Caco-2 (cell line): ENCODE measurements around the gene RPL7A. TPM values are rescaled to one million over a fixed set of nuclear protein-coding genes. Genes with fewer than 3 reads are reported as not detected.

Source experiments
- BruUV-seq: library from RNA; stranded (reverse); fragments of 400-500 nt; replicated peaks from 2 replicates; lab custom pipeline; 2021; lab: Mats Ljungman, UMichigan
- CTCF ChIA-PET: fragments of 300-600 bp; sonication (Branson Sonifier 250); formaldehyde crosslinking; loops from one replicate; lab custom pipeline; 2022; ENCODE audit warnings: antibody characterized with exemption; lab: Charles Lee
- POLR2A ChIA-PET: fragments of 300-600 bp; sonication (Branson Sonifier 250); formaldehyde crosslinking; loops from one replicate; lab custom pipeline; 2022; ENCODE audit warnings: antibody characterized with exemption; lab: Charles Lee
- DNase-seq, 2 experiments: peaks; one replicate each; pipeline versions ENCODE4 v3.0.0 to v3.0.0-alpha.2; 2020 to 2022
- H3K27me3 ChIP-seq: replicated peaks from 2 replicates; pipeline ENCODE4 v1.6.0; 2011; ENCODE audit warnings: low read length; ENCODE audit not compliant: control insufficient read depth, insufficient read depth
- H3K36me3 ChIP-seq: 2 replicates; pipeline ENCODE4 v1.5.1; 2011; ENCODE audit warnings: low read length; ENCODE audit not compliant: control insufficient read depth, insufficient read depth
- H3K4me1 ChIP-seq: fragments of 250-450 bp; sonication (Bioruptor Pico); 2 replicates; pipeline ENCODE4 v1.5.1; 2020; ENCODE audit warnings: mild to moderate bottlenecking
- H3K4me3 ChIP-seq: 2 replicates; pipeline ENCODE4 v1.5.1; 2011; ENCODE audit warnings: low read depth, mild to moderate bottlenecking, control low read depth, low read length
- H3K9me3 ChIP-seq: fragments of 250-450 bp; sonication (Bioruptor Pico); 2 replicates; pipeline ENCODE4 v1.5.1; 2020; ENCODE audit warnings: mild to moderate bottlenecking, moderate library complexity
- H3K27ac Mint-ChIP-seq: one replicate; pipeline ENCODE4 v1.8.0; 2022; ENCODE audit warnings: mixed read lengths; ENCODE audit not compliant: unreplicated experiment
- H3K27me3 Mint-ChIP-seq: one replicate; pipeline ENCODE4 v1.8.0; 2022; ENCODE audit warnings: mixed read lengths; ENCODE audit not compliant: insufficient read depth, unreplicated experiment
- H3K36me3 Mint-ChIP-seq: one replicate; pipeline ENCODE4 v1.8.0; 2022; ENCODE audit warnings: mild to moderate bottlenecking, mixed read lengths; ENCODE audit not compliant: insufficient read depth, unreplicated experiment
- H3K4me1 Mint-ChIP-seq: one replicate; pipeline ENCODE4 v1.8.0; 2022; ENCODE audit warnings: low read depth, mixed read lengths; ENCODE audit not compliant: unreplicated experiment
- H3K4me3 Mint-ChIP-seq: one replicate; pipeline ENCODE4 v1.8.0; 2022; ENCODE audit warnings: mild to moderate bottlenecking, moderate library complexity, mixed read lengths; ENCODE audit not compliant: unreplicated experiment
- H3K9me3 Mint-ChIP-seq: one replicate; pipeline ENCODE4 v1.8.0; 2022; ENCODE audit warnings: mixed read lengths; ENCODE audit not compliant: unreplicated experiment
- CTCF ChIP-seq, 2 experiments: fragments of 200-600 bp in 1 of 2; IDR thresholded peaks; 1 replicate in 1 of 2; 2 replicates in 1 of 2; pipeline versions ENCODE4 v1.5.1 to v1.8.0; 2011 to 2022; ENCODE audit warnings: antibody characterized with exemption in 1 of 2, control low read depth in 1 of 2, inconsistent platforms in 1 of 2, low read depth in 1 of 2, low read length in 1 of 2, mild to moderate bottlenecking in 1 of 2, moderate library complexity in 1 of 2; ENCODE audit not compliant: insufficient read depth in 1 of 2, severe bottlenecking in 1 of 2, unreplicated experiment in 1 of 2
- intact Hi-C: fragments of 100-400 bp; cut with micrococcal nuclease; formaldehyde crosslinking; loops from one replicate; pipeline ENCODE4 v1.10.0; 2022; ENCODE audit not compliant: unreplicated experiment
- total RNA-seq: library from RNA; stranded (reverse); gene quantifications from 2 replicates; pipeline ENCODE4 v1.2.3, GENCODE V29; 2022

Gene RPL7A
- total RNA-seq, 1 experiment from 2014 or later: 1,995 TPM

GRCh38 chr9:133370685-133371084, 22.7 kb downstream of the RPL7A start:
- no peak for TF ChIP-seq CTCF (IDR thresholded peaks at IDR 0.05; ENCODE audit: insufficient read depth in 1 of 2, low read depth in 1 of 2, low read length in 1 of 2, severe bottlenecking in 1 of 2, unreplicated experiment in 1 of 2)
- CTCF ChIA-PET: interaction anchor here (1.1 kb wide), 1 partner anchor 185 kb away, joined by 5 read pairs; no protein-coding TSS in a partner anchor

GRCh38 chr9:133371261-133371711, 23.3 kb downstream of the RPL7A start:
- H3K4me3 ChIP-seq: no peak overlapping the region
- TF ChIP-seq CTCF (IDR thresholded peaks at IDR 0.05; ENCODE audit: insufficient read depth in 1 of 2, low read depth in 1 of 2, low read length in 1 of 2, severe bottlenecking in 1 of 2, unreplicated experiment in 1 of 2): no peak
- POLR2A ChIA-PET: no interaction called here
- Mint-ChIP-seq H3K9me3 (no peaks in the 10 kb centered on the region), H3K27me3 (no peaks in the 10 kb centered on the region), H3K4me1 (peaks cover 24% of the 10 kb centered on the region), H3K36me3 (peaks cover 81% of the 10 kb centered on the region), H3K4me3 (no peak overlapping the region), H3K27ac (no peak overlapping the region)
- no TSS peak for BruUV-seq
- peaks cover 9% of the 10 kb centered on the region for H3K36me3 ChIP-seq
- no peaks in the 10 kb centered on the region for H3K9me3 ChIP-seq
- no peaks in the 10 kb centered on the region for H3K27me3 ChIP-seq
- DNase-seq: no peak
- intact Hi-C loops: no loop called here
- CTCF ChIA-PET: interaction anchor here (0.8 to 1.1 kb wide), 2 partner anchors 16 to 186 kb away, joined by 3 to 5 read pairs; partner anchors contain the start of gene SURF1
- peaks cover 6% of the 10 kb centered on the region; the same call in 1 of the 2 replicates for H3K4me1 ChIP-seq

More at GRCh38 chr9:133370685-133371084, 22.7 kb downstream of the RPL7A start:
- peaks cover 85% of the 10 kb centered on the region for H3K36me3 Mint-ChIP-seq
- BruUV-seq: no TSS peak
- Histone ChIP-seq H3K4me1 (peaks cover 6% of the 10 kb centered on the region; the same call in 1 of the 2 replicates), H3K36me3 (peaks cover 10% of the 10 kb centered on the region), H3K4me3 (no peak overlapping the region), H3K27me3 (no peaks in the 10 kb centered on the region), H3K9me3 (no peaks in the 10 kb centered on the region)
- intact Hi-C loops: no loop called here
- H3K27ac Mint-ChIP-seq: no peak overlapping the region
- H3K27me3 Mint-ChIP-seq: no peaks in the 10 kb centered on the region
- H3K4me1 Mint-ChIP-seq: peaks cover 24% of the 10 kb centered on the region
- no peak for DNase-seq
- no peaks in the 10 kb centered on the region for H3K9me3 Mint-ChIP-seq
- H3K4me3 Mint-ChIP-seq: no peak overlapping the region
- POLR2A ChIA-PET: interaction anchor here (1.4 kb wide), 1 partner anchor 22 kb away, joined by 6 read pairs; the partner anchor contains the start of genes MED22 and RPL7A

- BruUV-seq: no TSS peak
- POLR2A ChIA-PET: no interaction called here
- peak overlapping the region; percentile 29 for H3K27ac Mint-ChIP-seq
Observed at GRCh38 chr9:133372144-133372543, 24.1 kb downstream of the RPL7A start.

More at GRCh38 chr9:133372144-133372543, 24.1 kb downstream of the RPL7A start:
- no peak for TF ChIP-seq CTCF (IDR thresholded peaks at IDR 0.05; ENCODE audit: insufficient read depth in 1 of 2, low read depth in 1 of 2, low read length in 1 of 2, severe bottlenecking in 1 of 2, unreplicated experiment in 1 of 2)
- Histone ChIP-seq H3K36me3 (peaks cover 8% of the 10 kb centered on the region), H3K4me1 (peaks cover 6% of the 10 kb centered on the region; the same call in 1 of the 2 replicates), H3K27me3 (no peaks in the 10 kb centered on the region), H3K4me3 (no peak overlapping the region), H3K9me3 (no peaks in the 10 kb centered on the region)
- Mint-ChIP-seq H3K9me3 (no peaks in the 10 kb centered on the region), H3K4me3 (no peak overlapping the region), H3K27me3 (no peaks in the 10 kb centered on the region), H3K36me3 (peaks cover 81% of the 10 kb centered on the region), H3K4me1 (peaks cover 24% of the 10 kb centered on the region)
- intact Hi-C loops: no loop called here
- CTCF ChIA-PET: interaction anchor here (0.8 kb wide), 1 partner anchor 16 kb away, joined by 3 read pairs; the partner anchor contains the start of gene SURF1
- DNase-seq: no peak
